Endothelial cell of umbilical vein (primary cell): ENCODE data around the gene CZIB. TPM values are rescaled to one million over a fixed set of nuclear protein-coding genes. Genes with fewer than 3 reads are reported as not detected.
A peak's percentile ranks its signal among the peaks of the same experiment; 100 is the strongest.

Experiments
- BruUV-seq: library from RNA; stranded (reverse); fragments of 400-500 nt; replicated peaks from 2 replicates; lab custom pipeline; 2021; lab: Mats Ljungman, UMichigan
- CTCF ChIA-PET: fragments of 300-600, 350-600 bp; sonication (Branson Sonifier 250); formaldehyde crosslinking; loops from one replicate; lab custom pipeline; 2021; ENCODE audit warnings: antibody characterized with exemption, inconsistent platforms; lab: Charles Lee
- POLR2A ChIA-PET: fragments of 300-600, 350-600 bp; sonication (Branson Sonifier 250); formaldehyde crosslinking; loops from one replicate; lab custom pipeline; 2021; ENCODE audit warnings: antibody characterized with exemption, inconsistent platforms; lab: Charles Lee
- DNase-seq: peaks from one replicate; pipeline ENCODE4 v3.0.0-alpha.2; 2011; ENCODE audit warnings: low read depth, low spot score
- FAIRE-seq: peaks from 2 replicates; lab custom pipeline; 2011; peaks lifted over from hg19 to GRCh38; lab: Jason Lieb, UNC
- H2AFZ ChIP-seq: 2 replicates; pipeline ENCODE4 v1.6.0; 2012; ENCODE audit warnings: low read depth, low read length, control low read depth, inconsistent platforms
- H3K27ac ChIP-seq: 2 replicates; pipeline ENCODE4 v1.5.1; 2011; ENCODE audit warnings: low read depth, mild to moderate bottlenecking, control low read depth, low read length, moderate library complexity; ENCODE audit not compliant: insufficient read depth
- H3K27me3 ChIP-seq, 2 experiments: 2 replicates each; pipeline versions ENCODE4 v1.6.0 to v1.6.1; 2011; ENCODE audit warnings: low read length in 2 of 2, mixed read lengths in 1 of 2; ENCODE audit not compliant: control insufficient read depth in 2 of 2, insufficient read depth in 2 of 2
- H3K36me3 ChIP-seq, 2 experiments: 2 replicates in 1 of 2; 3 replicates in 1 of 2; pipeline ENCODE4 v1.5.1; 2011; ENCODE audit warnings: low read length in 2 of 2, mild to moderate bottlenecking in 1 of 2, moderate library complexity in 1 of 2; ENCODE audit not compliant: control insufficient read depth in 2 of 2, insufficient read depth in 2 of 2; ENCODE audit errors: extremely low read depth in 1 of 2
- H3K4me1 ChIP-seq: 3 replicates; pipeline ENCODE4 v1.5.1; 2011; ENCODE audit warnings: mild to moderate bottlenecking, low read length; ENCODE audit not compliant: control insufficient read depth, insufficient read depth; ENCODE audit errors: extremely low read depth
- H3K4me2 ChIP-seq: 2 replicates; pipeline ENCODE4 v1.6.1; 2011; ENCODE audit warnings: low read length, control low read depth, mixed read lengths; ENCODE audit not compliant: insufficient read depth
- H3K4me3 ChIP-seq, 3 experiments: fragments of 200-600 bp in 1 of 3; sonication (generic), shearing (Covaris generic) in 1 of 3; replicated peaks in 1 of 3; 2 replicates each; pipeline ENCODE4 v1.5.1; 2011 to 2016; ENCODE audit warnings: control low read depth in 3 of 3, low read length in 3 of 3, mild to moderate bottlenecking in 2 of 3, inconsistent platforms in 1 of 3, low read depth in 1 of 3, moderate library complexity in 1 of 3; ENCODE audit not compliant: insufficient read depth in 1 of 3
- H3K79me2 ChIP-seq: 2 replicates; pipeline ENCODE4 v1.6.0; 2012; ENCODE audit warnings: low read length, inconsistent platforms; ENCODE audit not compliant: control insufficient read depth, insufficient read depth
- H3K9ac ChIP-seq: replicated peaks from 2 replicates; pipeline ENCODE3; 2011; ENCODE audit warnings: low read length, control low read depth; ENCODE audit not compliant: insufficient read depth; ENCODE audit errors: extremely low read depth
- H3K9me1 ChIP-seq: replicated peaks from 3 replicates; pipeline ENCODE4 v1.6.0; 2011; ENCODE audit warnings: mild to moderate bottlenecking, low read length; ENCODE audit not compliant: control insufficient read depth, insufficient read depth; ENCODE audit errors: extremely low read depth
- H3K9me3 ChIP-seq: replicated peaks from 2 replicates; pipeline ENCODE4 v1.5.1; 2012; ENCODE audit warnings: low read length, inconsistent platforms; ENCODE audit not compliant: control insufficient read depth, insufficient read depth
- H4K20me1 ChIP-seq: replicated peaks from 2 replicates; pipeline ENCODE3; 2011; ENCODE audit warnings: mild to moderate bottlenecking, low read length; ENCODE audit not compliant: control insufficient read depth, insufficient read depth; ENCODE audit errors: extremely low read depth
- EZH2 ChIP-seq: IDR thresholded peaks from 2 replicates; pipeline ENCODE4 v1.6.1; 2012; ENCODE audit warnings: borderline replicate concordance, low read depth, mild to moderate bottlenecking, moderate library complexity, low read length, inconsistent platforms; ENCODE audit not compliant: severe bottlenecking
- FOS ChIP-seq: IDR thresholded peaks from 2 replicates; pipeline ENCODE4 v1.6.1; 2011; ENCODE audit warnings: mild to moderate bottlenecking, low read length, moderate library complexity, borderline replicate concordance; ENCODE audit not compliant: insufficient read depth
- GATA2 ChIP-seq: IDR thresholded peaks from 2 replicates; pipeline ENCODE4 v1.7.0; 2011; ENCODE audit warnings: low read depth, mild to moderate bottlenecking, moderate library complexity, mixed read lengths, low read length; ENCODE audit not compliant: insufficient read length, insufficient read depth
- JUN ChIP-seq: IDR thresholded peaks from 2 replicates; pipeline ENCODE4 v1.6.1; 2011; ENCODE audit warnings: borderline replicate concordance, low read depth; ENCODE audit not compliant: insufficient read length, insufficient read depth
- MYC ChIP-seq: IDR thresholded peaks from one replicate; pipeline ENCODE4 v1.6.1; 2011; ENCODE audit warnings: mild to moderate bottlenecking, low read depth, low read length
- POLR2A ChIP-seq: IDR thresholded peaks from 2 replicates; pipeline ENCODE4 v1.6.1; 2012; ENCODE audit warnings: low read depth, mild to moderate bottlenecking, control low read depth, low read length
- POLR2AphosphoS5 ChIP-seq: IDR thresholded peaks from 2 replicates; pipeline ENCODE4 v1.6.1; 2012; ENCODE audit warnings: low read depth, mild to moderate bottlenecking, control low read depth, low read length, moderate library complexity; ENCODE audit not compliant: insufficient read depth
- dilution Hi-C: fragments of 300-500 bp; cut with MboI; formaldehyde crosslinking; loops from one replicate; pipeline ENCODE4 v1.15.0; 2019; ENCODE audit warnings: low sequenced_read_pairs; ENCODE audit not compliant: extremely low pct_ligation_motif_present
- intact Hi-C: fragments of 100-400 bp; cut with micrococcal nuclease; formaldehyde crosslinking; loops from one replicate; pipeline ENCODE4 v1.10.0; 2022
- polyA plus RNA-seq, 4 experiments: library from polyadenylated mRNA; depleted of rRNA in 3 of 4; stranded (reverse) in 3 of 4; unstranded in 1 of 4; fragments of >200 nt; gene quantifications; 2 replicates each; pipeline versions ENCODE4 v1.2.1 to v1.2.3, GENCODE V29; 2011 to 2012; ENCODE audit warnings: missing spikeins in 1 of 4
- total RNA-seq: library from RNA; stranded (reverse); gene quantifications from 2 replicates; pipeline ENCODE4 v1.2.3, GENCODE V29; 2021
- TF ChIP-seq, protein P1 (sequence below), 2 donors: IDR thresholded peaks; 1 replicate in 1 of 2; 2 replicates in 1 of 2; pipeline ENCODE4 v1.5.1; 2011; ENCODE audit warnings: low read length in 2 of 2, mild to moderate bottlenecking in 2 of 2, moderate library complexity in 2 of 2, control low read depth in 1 of 2, inconsistent platforms in 1 of 2, low read depth in 1 of 2; ENCODE audit not compliant: insufficient read depth in 1 of 2; ENCODE audit errors: extremely low read depth in 1 of 2
- TF ChIP-seq, protein P2 (sequence below): IDR thresholded peaks from 2 replicates; pipeline ENCODE4 v1.6.1; 2011; ENCODE audit not compliant: insufficient read depth, insufficient read length

The CZIB gene
- total and polyA plus RNA-seq, 2 donors (not counting 3 experiments of a cell fraction or from before 2014, with no cell fraction given), result 60.1 to 65.9 TPM

DNA sequence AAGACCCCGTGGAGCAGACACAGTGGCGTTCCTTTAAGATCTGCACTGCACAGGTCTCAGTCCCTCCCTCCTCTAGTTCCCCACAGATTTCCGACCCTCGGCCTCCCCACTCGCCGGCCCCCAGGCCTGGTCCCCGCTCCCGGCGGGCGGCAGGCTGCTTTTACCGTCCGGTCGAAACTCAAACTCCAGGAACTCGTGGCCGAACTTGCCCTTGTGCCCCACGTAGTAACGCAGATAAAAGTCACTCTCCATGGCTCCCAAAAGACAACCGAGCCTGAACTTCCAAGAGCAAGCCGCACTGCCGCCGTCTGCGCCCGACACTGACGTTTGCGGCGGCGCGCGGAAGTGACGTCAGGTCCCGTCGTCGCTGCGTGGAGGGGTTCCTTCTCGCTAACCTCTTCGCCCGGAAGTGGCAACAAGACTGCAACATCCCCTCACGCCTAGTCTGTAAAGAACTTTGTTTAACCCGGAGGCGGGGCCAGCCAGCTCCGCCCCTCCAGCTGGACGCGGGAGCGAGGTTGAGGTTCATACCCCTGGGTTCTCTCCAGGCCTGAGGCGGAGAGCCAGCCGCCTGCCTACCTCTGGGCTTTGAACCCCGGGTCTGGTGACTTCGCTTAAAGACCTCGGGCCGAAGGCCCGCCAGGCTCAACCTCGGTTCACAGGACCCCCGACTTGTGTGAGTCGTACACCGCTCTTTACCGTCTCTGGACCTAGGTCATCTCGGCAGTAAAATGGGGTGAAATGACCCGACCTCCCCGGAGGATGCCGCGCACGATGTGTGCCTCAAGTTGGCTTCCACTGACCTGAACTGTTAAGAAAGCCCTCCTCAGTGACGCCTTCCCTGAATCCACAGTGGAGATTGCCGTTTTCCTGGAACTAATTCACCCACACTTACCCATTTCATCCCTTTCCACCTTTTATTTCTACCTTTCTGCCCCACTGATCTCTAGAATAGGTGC is 18.0 kb upstream of the CZIB start, which contains the start of gene MAGOH:
Gene MAGOH, minus strand, starts transcription at position 322 of the 959 bp plus-strand sequence. Its CDS starts 70 bp downstream, at position 252.
- ChIA-PET CTCF (no interaction called here), POLR2A (no interaction called here)
- dilution Hi-C loops, result no loop called here
- H3K27me3 ChIP-seq, result no peaks in the 10 kb centered on the region
- H4K20me1 ChIP-seq, result no peaks in the 10 kb centered on the region
- peak within 1 kb of the TSS; percentile 94 for H3K4me2 ChIP-seq
- TSS peak; percentile 95 for BruUV-seq
- peak within 1 kb of the TSS; percentile 95 for H3K9ac ChIP-seq
- no peaks in the 10 kb centered on the region for H3K9me1 ChIP-seq
- H3K27ac ChIP-seq, result peak within 1 kb of the TSS; percentile 81
- peaks cover 8% of the 10 kb centered on the region for H3K4me1 ChIP-seq
- no peaks in the 10 kb centered on the region for H3K9me3 ChIP-seq
- intact Hi-C loops, result loop anchor here (1.0 kb wide), 2 partner anchors 18 to 88 kb away; partner anchors contain the start of gene CZIB
- peak; percentile 85 for TF ChIP-seq POLR2A
- peak; percentile 6 for TF ChIP-seq MYC
- no peak for TF ChIP-seq JUN
- TF ChIP-seq, protein P1, sequence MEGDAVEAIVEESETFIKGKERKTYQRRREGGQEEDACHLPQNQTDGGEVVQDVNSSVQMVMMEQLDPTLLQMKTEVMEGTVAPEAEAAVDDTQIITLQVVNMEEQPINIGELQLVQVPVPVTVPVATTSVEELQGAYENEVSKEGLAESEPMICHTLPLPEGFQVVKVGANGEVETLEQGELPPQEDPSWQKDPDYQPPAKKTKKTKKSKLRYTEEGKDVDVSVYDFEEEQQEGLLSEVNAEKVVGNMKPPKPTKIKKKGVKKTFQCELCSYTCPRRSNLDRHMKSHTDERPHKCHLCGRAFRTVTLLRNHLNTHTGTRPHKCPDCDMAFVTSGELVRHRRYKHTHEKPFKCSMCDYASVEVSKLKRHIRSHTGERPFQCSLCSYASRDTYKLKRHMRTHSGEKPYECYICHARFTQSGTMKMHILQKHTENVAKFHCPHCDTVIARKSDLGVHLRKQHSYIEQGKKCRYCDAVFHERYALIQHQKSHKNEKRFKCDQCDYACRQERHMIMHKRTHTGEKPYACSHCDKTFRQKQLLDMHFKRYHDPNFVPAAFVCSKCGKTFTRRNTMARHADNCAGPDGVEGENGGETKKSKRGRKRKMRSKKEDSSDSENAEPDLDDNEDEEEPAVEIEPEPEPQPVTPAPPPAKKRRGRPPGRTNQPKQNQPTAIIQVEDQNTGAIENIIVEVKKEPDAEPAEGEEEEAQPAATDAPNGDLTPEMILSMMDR (IDR thresholded peaks at IDR 0.05; ENCODE audit: extremely low read depth in 1 of 2, insufficient read depth in 1 of 2, low read depth in 1 of 2, low read length in 2 of 2), result no peak
- no peak for TF ChIP-seq FOS
- TF ChIP-seq, protein P2, sequence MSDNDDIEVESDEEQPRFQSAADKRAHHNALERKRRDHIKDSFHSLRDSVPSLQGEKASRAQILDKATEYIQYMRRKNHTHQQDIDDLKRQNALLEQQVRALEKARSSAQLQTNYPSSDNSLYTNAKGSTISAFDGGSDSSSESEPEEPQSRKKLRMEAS, result no peak
- no peak for TF ChIP-seq GATA2
- peak; percentile 89 for TF ChIP-seq POLR2AphosphoS5
- no peak for TF ChIP-seq EZH2
- H3K79me2 ChIP-seq, result peaks cover 33% of the 10 kb centered on the region
- H2AFZ ChIP-seq, result peak within 1 kb of the TSS; percentile 91
- peak within 1 kb of the TSS; percentile 82 to 97 (median 89) for H3K4me3 ChIP-seq
- DNase-seq (peak; percentile 97), FAIRE-seq (peak; percentile 98)
- peaks cover 9 to 10% of the 10 kb centered on the region in 2 experiments for H3K36me3 ChIP-seq
